CD14-positive monocyte (primary cell): ENCODE results near the gene IFT20. TPM values are rescaled to one million over a fixed set of nuclear protein-coding genes. Genes with fewer than 3 reads are reported as not detected.

Experiments used
- DNase-seq, 3 donors: peaks; one replicate each; pipeline ENCODE4 v3.0.0-alpha.2; 2011 to 2022
- H2AFZ ChIP-seq: 2 replicates; pipeline ENCODE4 v1.6.0; 2012; ENCODE audit warnings: mild to moderate bottlenecking, low read depth, low read length, inconsistent platforms; ENCODE audit not compliant: insufficient read depth, poor library complexity, severe bottlenecking
- H3K27ac ChIP-seq, 2 donors: 1 replicate in 1 of 2; 2 replicates in 1 of 2; pipeline ENCODE4 v1.5.1; 2012 to 2013; ENCODE audit warnings: low read length in 2 of 2, control low read depth in 1 of 2, inconsistent platforms in 1 of 2, low read depth in 1 of 2, mild to moderate bottlenecking in 1 of 2
- H3K27me3 ChIP-seq, 2 donors: one replicate each; pipeline versions ENCODE4 v1.6.0 to v1.6.1; 2011 to 2013; ENCODE audit warnings: low read length in 2 of 2; ENCODE audit not compliant: control insufficient read depth in 2 of 2, insufficient read depth in 2 of 2
- H3K36me3 ChIP-seq, 2 donors: replicated peaks in 1 of 2; 1 replicate in 1 of 2; 2 replicates in 1 of 2; pipeline versions ENCODE4 v1.5.1 to v1.6.1; 2012 to 2013; ENCODE audit warnings: low read length in 2 of 2, control low read depth in 1 of 2, inconsistent platforms in 1 of 2, mild to moderate bottlenecking in 1 of 2; ENCODE audit not compliant: insufficient read depth in 2 of 2, control insufficient read depth in 1 of 2
- H3K4me1 ChIP-seq, 2 donors: 1 replicate in 1 of 2; 2 replicates in 1 of 2; pipeline versions ENCODE4 v1.5.1 to v1.6.1; 2012 to 2013; ENCODE audit warnings: low read length in 2 of 2, control low read depth in 1 of 2, inconsistent platforms in 1 of 2, mild to moderate bottlenecking in 1 of 2, moderate library complexity in 1 of 2; ENCODE audit not compliant: insufficient read depth in 2 of 2, control insufficient read depth in 1 of 2
- H3K4me2 ChIP-seq: replicated peaks from 2 replicates; pipeline ENCODE3; 2012; ENCODE audit warnings: low read length, moderate library complexity, mild to moderate bottlenecking; ENCODE audit not compliant: poor library complexity, severe bottlenecking; ENCODE audit errors: extremely low read depth
- H3K4me3 ChIP-seq, 3 experiments: fragments of 200-600 bp in 1 of 3; sonication (generic) in 1 of 3; replicated peaks in 1 of 3; 1 replicate in 2 of 3; 2 replicates in 1 of 3; pipeline ENCODE4 v1.5.1; 2011 to 2013; ENCODE audit warnings: low read length in 3 of 3, mild to moderate bottlenecking in 3 of 3, control low read depth in 2 of 3, low read depth in 2 of 3, inconsistent platforms in 1 of 3, moderate library complexity in 1 of 3
- H3K79me2 ChIP-seq: 2 replicates; pipeline ENCODE4 v1.6.0; 2012; ENCODE audit warnings: mild to moderate bottlenecking, control low read depth, inconsistent platforms, low read length, moderate library complexity; ENCODE audit not compliant: insufficient read depth
- H3K9ac ChIP-seq: 2 replicates; pipeline ENCODE4 v1.6.0; 2017; ENCODE audit warnings: low read length, mild to moderate bottlenecking; ENCODE audit not compliant: insufficient read depth, poor library complexity, severe bottlenecking
- H3K9me3 ChIP-seq, 2 donors: replicated peaks in 1 of 2; 1 replicate in 1 of 2; 2 replicates in 1 of 2; pipeline versions ENCODE4 v1.5.1 to v1.6.1; 2012 to 2013; ENCODE audit warnings: low read length in 2 of 2, control low read depth in 1 of 2; ENCODE audit not compliant: control insufficient read depth in 1 of 2, insufficient read depth in 1 of 2
- H4K20me1 ChIP-seq: 2 replicates; pipeline ENCODE4 v1.6.0; 2012; ENCODE audit warnings: mild to moderate bottlenecking, low read length, control low read depth, moderate library complexity; ENCODE audit not compliant: insufficient read depth
- H3K27ac Mint-ChIP-seq, 7 donors: one replicate each; pipeline ENCODE4 v1.8.0; 2020; ENCODE audit warnings: mild to moderate bottlenecking in 7 of 7, mixed read lengths in 7 of 7, moderate library complexity in 6 of 7, inconsistent platforms in 2 of 7
- H3K27me3 Mint-ChIP-seq, 3 donors: one replicate each; pipeline ENCODE4 v1.8.0; 2021 to 2022; ENCODE audit warnings: low read depth in 3 of 3, mild to moderate bottlenecking in 3 of 3, mixed read lengths in 3 of 3, moderate library complexity in 3 of 3, inconsistent platforms in 1 of 3
- H3K36me3 Mint-ChIP-seq, 2 donors: one replicate each; pipeline ENCODE4 v1.8.0; 2020; ENCODE audit warnings: mixed read lengths in 2 of 2, inconsistent platforms in 1 of 2, mild to moderate bottlenecking in 1 of 2
- H3K4me1 Mint-ChIP-seq: one replicate; pipeline ENCODE4 v1.8.0; 2020; ENCODE audit warnings: mild to moderate bottlenecking, mixed read lengths
- H3K4me3 Mint-ChIP-seq, 2 donors: one replicate each; pipeline ENCODE4 v1.8.0; 2020; ENCODE audit warnings: mild to moderate bottlenecking in 2 of 2, mixed read lengths in 2 of 2, moderate library complexity in 1 of 2
- H3K9me3 Mint-ChIP-seq, 7 donors: one replicate each; pipeline ENCODE4 v1.8.0; 2020 to 2022; ENCODE audit warnings: mixed read lengths in 7 of 7, mild to moderate bottlenecking in 6 of 7, moderate library complexity in 6 of 7, inconsistent platforms in 2 of 7
- WGBS: methylation state at CpG from one replicate; pipeline ENCODE4 v1.1.5; 2013; ENCODE audit warnings: missing lambda C conversion rate; ENCODE audit not compliant: insufficient coverage; 5-methylcytosine and 5-hydroxymethylcytosine counted together
- intact Hi-C, 2 donors: fragments of 100-400 bp; cut with micrococcal nuclease; formaldehyde crosslinking; loops; one replicate each; pipeline versions ENCODE4 v1.15.0 to v1.15.1; 2023
- polyA plus RNA-seq, 3 donors: library from polyadenylated mRNA; depleted of rRNA in 1 of 3; unstranded in 2 of 3; stranded (reverse) in 1 of 3; fragments of 300-500 nt in 2 of 3; fragments of >200 nt in 1 of 3; fragmentation: Illumina TruSeq in 2 of 3; gene quantifications; 1 replicate in 2 of 3; 2 replicates in 1 of 3; pipeline ENCODE4 v1.2.3, GENCODE V29; 2012 to 2021
- TF ChIP-seq, protein P1 (sequence below): fragments of 200-600 bp; IDR thresholded peaks from one replicate; pipeline ENCODE4 v1.8.0; 2022; ENCODE audit warnings: antibody characterized with exemption, mild to moderate bottlenecking

Gene IFT20
- polyA plus RNA-seq, 3 donors = 61.1 to 79.1 (median 75.4) TPM

DNA sequence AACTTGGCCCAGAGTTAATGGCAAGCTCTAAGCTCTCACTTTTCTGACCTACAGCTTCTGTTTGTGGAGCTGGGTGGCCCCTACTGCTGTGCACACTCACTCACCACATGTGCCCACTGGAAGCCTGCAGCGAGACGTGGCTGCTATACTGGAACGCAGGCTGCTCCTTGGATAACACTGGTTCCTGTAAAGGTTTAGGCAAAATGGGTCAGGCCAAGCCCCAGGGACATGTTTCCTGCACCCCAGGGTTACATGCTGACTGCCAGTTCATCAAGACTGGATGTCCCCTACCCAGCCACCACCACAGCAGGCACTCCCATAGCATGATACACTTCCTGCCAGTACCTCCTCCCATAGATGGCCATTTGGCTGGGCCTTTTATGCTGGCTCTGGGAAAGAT is 13.7 kb upstream of the IFT20 start:
- H3K4me3 ChIP-seq = no peak overlapping the region
- intact Hi-C loops = no loop called here
- H3K4me1 ChIP-seq = no peaks in the 10 kb centered on the region
- 100% methylated on average over 1 of the region's 3 CpGs for WGBS
- no peaks in the 10 kb centered on the region for H3K27me3 Mint-ChIP-seq
- no peak overlapping the region for H3K27ac ChIP-seq
- no peak overlapping the region for H3K4me3 Mint-ChIP-seq
- DNase-seq = no peak
- peaks cover 83 to 98% of the 10 kb centered on the region in 2 donors for H3K36me3 Mint-ChIP-seq
- H3K4me1 Mint-ChIP-seq = no peaks in the 10 kb centered on the region
- no peak overlapping the region for H3K27ac Mint-ChIP-seq
- H3K9me3 ChIP-seq = no peaks in the 10 kb centered on the region
- H3K9me3 Mint-ChIP-seq = no peaks in the 10 kb centered on the region
- no peak overlapping the region for H3K9ac ChIP-seq
- no peaks in the 10 kb centered on the region for H3K79me2 ChIP-seq
- peaks cover 90 to 99% of the 10 kb centered on the region in 2 donors for H3K36me3 ChIP-seq
- TF ChIP-seq, protein P1, sequence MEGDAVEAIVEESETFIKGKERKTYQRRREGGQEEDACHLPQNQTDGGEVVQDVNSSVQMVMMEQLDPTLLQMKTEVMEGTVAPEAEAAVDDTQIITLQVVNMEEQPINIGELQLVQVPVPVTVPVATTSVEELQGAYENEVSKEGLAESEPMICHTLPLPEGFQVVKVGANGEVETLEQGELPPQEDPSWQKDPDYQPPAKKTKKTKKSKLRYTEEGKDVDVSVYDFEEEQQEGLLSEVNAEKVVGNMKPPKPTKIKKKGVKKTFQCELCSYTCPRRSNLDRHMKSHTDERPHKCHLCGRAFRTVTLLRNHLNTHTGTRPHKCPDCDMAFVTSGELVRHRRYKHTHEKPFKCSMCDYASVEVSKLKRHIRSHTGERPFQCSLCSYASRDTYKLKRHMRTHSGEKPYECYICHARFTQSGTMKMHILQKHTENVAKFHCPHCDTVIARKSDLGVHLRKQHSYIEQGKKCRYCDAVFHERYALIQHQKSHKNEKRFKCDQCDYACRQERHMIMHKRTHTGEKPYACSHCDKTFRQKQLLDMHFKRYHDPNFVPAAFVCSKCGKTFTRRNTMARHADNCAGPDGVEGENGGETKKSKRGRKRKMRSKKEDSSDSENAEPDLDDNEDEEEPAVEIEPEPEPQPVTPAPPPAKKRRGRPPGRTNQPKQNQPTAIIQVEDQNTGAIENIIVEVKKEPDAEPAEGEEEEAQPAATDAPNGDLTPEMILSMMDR = no peak
- H3K27me3 ChIP-seq = no peaks in the 10 kb centered on the region
- no peaks in the 10 kb centered on the region for H4K20me1 ChIP-seq
- no peak overlapping the region for H3K4me2 ChIP-seq
- H2AFZ ChIP-seq = no peak overlapping the region

DNA sequence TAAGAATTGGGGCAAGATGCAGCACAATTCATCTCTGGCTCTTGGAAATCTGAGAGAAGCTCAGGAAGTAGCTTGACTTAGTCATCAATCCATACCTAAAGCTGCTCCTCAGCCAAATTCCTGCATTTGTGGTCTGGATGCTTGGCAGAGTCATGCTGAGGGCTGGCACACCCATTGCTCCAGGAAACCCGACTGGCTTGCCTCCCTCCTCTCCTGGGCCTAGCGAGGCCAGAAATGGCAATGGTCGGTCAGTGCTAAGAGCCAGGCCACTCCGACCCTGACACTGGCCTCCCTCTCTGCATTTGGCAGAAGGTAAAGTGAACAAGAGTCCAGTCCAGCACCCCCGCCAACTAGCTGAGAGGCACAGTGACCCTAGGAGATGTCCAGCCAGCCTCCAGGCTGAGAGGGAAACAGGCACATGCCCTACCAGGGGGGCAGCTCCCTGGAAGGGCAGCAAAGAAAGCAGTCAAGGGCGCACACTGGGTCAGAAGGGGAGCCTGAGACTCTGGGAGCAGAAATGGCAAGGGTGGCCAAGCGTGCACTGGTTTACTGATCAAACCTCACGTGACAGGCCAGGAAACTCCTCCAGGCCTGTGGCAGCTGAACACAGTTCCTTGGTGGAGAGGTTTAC is 12.1 kb upstream of the IFT20 start:
- H2AFZ ChIP-seq = no peak overlapping the region
- H3K36me3 ChIP-seq = peaks cover 92 to 98% of the 10 kb centered on the region in 2 donors
- H3K4me2 ChIP-seq = no peak overlapping the region
- no peaks in the 10 kb centered on the region for H3K79me2 ChIP-seq
- peak overlapping the region in 3 of 7 donors; percentile 3 to 54 (median 37) for H3K27ac Mint-ChIP-seq
- H4K20me1 ChIP-seq = no peaks in the 10 kb centered on the region
- WGBS = 99% methylated on average over 6 of the region's 8 CpGs
- no peak overlapping the region for H3K4me3 ChIP-seq
- H3K4me1 Mint-ChIP-seq = no peaks in the 10 kb centered on the region
- H3K27me3 Mint-ChIP-seq = no peaks in the 10 kb centered on the region
- H3K4me1 ChIP-seq = no peaks in the 10 kb centered on the region
- no peak overlapping the region for H3K4me3 Mint-ChIP-seq
- H3K27ac ChIP-seq = no peak overlapping the region
- TF ChIP-seq, protein P1 = no peak
- no peak overlapping the region for H3K9ac ChIP-seq
- H3K9me3 ChIP-seq = no peaks in the 10 kb centered on the region
- H3K27me3 ChIP-seq = no peaks in the 10 kb centered on the region
- peaks cover 84 to 99% of the 10 kb centered on the region in 2 donors for H3K36me3 Mint-ChIP-seq
- no peak for DNase-seq
- intact Hi-C loops = no loop called here
- H3K9me3 Mint-ChIP-seq = no peaks in the 10 kb centered on the region
